PC-3 (cell line): Measurements from ENCODE around the gene DNAH5. TPM values are rescaled to one million over a fixed set of nuclear protein-coding genes. Genes with fewer than 3 reads are reported as not detected.

ENCODE experiments used
- ATAC-seq: fragments of 200-7000 bp; cut with Tn5 transposase; 2 replicates; pipeline ENCODE4 v1.9.1; 2020; ENCODE audit warnings: mild to moderate bottlenecking, moderate library complexity
- BruUV-seq: library from RNA; stranded (reverse); fragments of 400-500 nt; replicated peaks from 2 replicates; lab custom pipeline; 2021; lab: Mats Ljungman, UMichigan
- CTCF ChIA-PET: fragments of 300-600 bp; sonication (Branson Sonifier 250); formaldehyde crosslinking; loops from one replicate; lab custom pipeline; 2022; ENCODE audit warnings: antibody characterized with exemption; lab: Charles Lee
- POLR2A ChIA-PET: fragments of 300-600 bp; sonication (Branson Sonifier 250); formaldehyde crosslinking; loops from one replicate; lab custom pipeline; 2022; ENCODE audit warnings: antibody characterized with exemption; ENCODE audit not compliant: unreplicated experiment; lab: Charles Lee
- DNase-seq: peaks from one replicate; pipeline ENCODE4 v3.0.0-alpha.2; 2015
- H2AFZ ChIP-seq: fragments of 300-600 bp; sonication (generic); 2 replicates; pipeline ENCODE4 v1.6.0; 2016; ENCODE audit warnings: antibody characterized with exemption, low read length
- H3F3A ChIP-seq: fragments of 300-600 bp; sonication (generic); one replicate; pipeline ENCODE4 v1.6.0; 2017; ENCODE audit warnings: antibody characterized with exemption, low read length, control low read depth, mild to moderate bottlenecking; ENCODE audit not compliant: unreplicated experiment
- H3K27ac ChIP-seq: fragments of 300-600 bp; sonication (generic); 2 replicates; pipeline ENCODE4 v1.5.1; 2016; ENCODE audit warnings: mild to moderate bottlenecking, low read length
- H3K27me3 ChIP-seq: fragments of 300-600 bp; sonication (generic); 2 replicates; pipeline ENCODE4 v1.6.1; 2016; ENCODE audit warnings: low read length, mixed read lengths
- H3K36me3 ChIP-seq: fragments of 300-600 bp; sonication (generic); 2 replicates; pipeline ENCODE4 v1.6.1; 2016; ENCODE audit warnings: low read depth, mixed run types, low read length, mixed read lengths
- H3K4me1 ChIP-seq: fragments of 300-600 bp; sonication (generic); 2 replicates; pipeline ENCODE4 v1.5.1; 2016; ENCODE audit warnings: low read length; ENCODE audit not compliant: insufficient read depth
- H3K4me2 ChIP-seq: fragments of 300-600 bp; sonication (generic); 2 replicates; pipeline ENCODE4 v1.6.0; 2016; ENCODE audit warnings: low read length
- H3K4me3 ChIP-seq: fragments of 300-600 bp; sonication (generic); 2 replicates; pipeline ENCODE4 v1.5.1; 2016; ENCODE audit warnings: mild to moderate bottlenecking, low read length, mixed read lengths
- H3K79me2 ChIP-seq: fragments of 300-600 bp; sonication (generic); 2 replicates; pipeline ENCODE4 v1.6.1; 2017; ENCODE audit warnings: low read length, mixed read lengths
- H3K9ac ChIP-seq: fragments of 300-600 bp; sonication (generic); 2 replicates; pipeline ENCODE4 v1.6.0; 2016; ENCODE audit warnings: mild to moderate bottlenecking, low read length
- H3K9me2 ChIP-seq: fragments of 300-600 bp; sonication (generic); replicated peaks from 2 replicates; pipeline ENCODE4 v1.6.1; 2016; ENCODE audit warnings: mixed run types, low read length, mixed read lengths
- H3K9me3 ChIP-seq: fragments of 300-600 bp; sonication (generic); 2 replicates; pipeline ENCODE4 v1.6.1; 2016; ENCODE audit warnings: low read length, mixed read lengths
- H4K20me1 ChIP-seq: fragments of 300-600 bp; sonication (generic); 2 replicates; pipeline ENCODE4 v1.6.1; 2016; ENCODE audit warnings: low read length, mixed read lengths
- CTCF ChIP-seq: fragments of 300-600 bp; sonication (generic); conservative IDR thresholded peaks from 2 replicates; pipeline ENCODE4 v1.5.1; 2017; ENCODE audit warnings: antibody characterized with exemption, low read depth, mild to moderate bottlenecking, low read length
- EZH2 ChIP-seq: fragments of 300-600 bp; sonication (generic); IDR thresholded peaks from one replicate; pipeline ENCODE4 v1.6.1; 2017; ENCODE audit warnings: antibody characterized with exemption, mild to moderate bottlenecking, low read length; ENCODE audit not compliant: unreplicated experiment
- EZH2phosphoT487 ChIP-seq: fragments of 300-600 bp; sonication (generic); IDR thresholded peaks from 2 replicates; pipeline ENCODE4 v1.6.1; 2018; ENCODE audit warnings: mild to moderate bottlenecking, antibody characterized with exemption, low read length, borderline replicate concordance
- intact Hi-C: fragments of 100-400 bp; cut with micrococcal nuclease; formaldehyde crosslinking; loops from 2 replicates; pipeline ENCODE4 v1.9.0; 2023
- total RNA-seq: library from RNA; depleted of rRNA; stranded (reverse); fragments of >200 nt; gene quantifications from 2 replicates; pipeline ENCODE4 v1.2.3, GENCODE V29; 2014

DNAH5 gene
- total RNA-seq, 1 experiment from 2014 or later = 3.5 TPM

DNA sequence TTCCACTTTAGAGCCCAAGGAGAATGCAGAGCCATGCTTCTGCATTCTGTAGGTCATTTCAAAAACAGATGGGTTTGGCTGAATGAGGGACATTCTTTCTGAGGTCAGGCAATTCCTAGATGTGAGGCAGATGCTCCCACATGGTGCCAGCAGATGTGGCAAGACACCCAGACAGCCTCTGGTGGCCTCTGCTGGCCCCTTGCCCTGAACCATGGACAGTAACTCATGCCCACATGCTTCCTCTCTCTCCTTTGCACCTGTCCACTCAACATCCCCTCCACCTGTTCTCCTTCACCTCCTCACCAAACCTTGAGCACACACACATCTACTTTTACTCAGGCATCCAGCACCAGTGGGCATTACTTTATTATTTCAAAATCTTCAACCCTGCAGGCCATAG lies 252.3 kb downstream of the DNAH5 start:
- Histone ChIP-seq H3K27me3 (no peaks in the 10 kb centered on the region), H4K20me1 (no peaks in the 10 kb centered on the region), H2AFZ (no peak overlapping the region), H3K4me3 (no peak overlapping the region), H3K9ac (no peak overlapping the region), H3K9me3 (no peaks in the 10 kb centered on the region), H3K36me3 (no peaks in the 10 kb centered on the region), H3K27ac (no peak overlapping the region), H3K4me1 (no peaks in the 10 kb centered on the region), H3F3A (no peaks in the 10 kb centered on the region), H3K79me2 (no peaks in the 10 kb centered on the region), H3K4me2 (no peak overlapping the region), H3K9me2 (no peaks in the 10 kb centered on the region)
- TF ChIP-seq CTCF (no peak), EZH2phosphoT487 (no peak), EZH2 (no peak)
- ChIA-PET CTCF (no interaction called here), POLR2A (no interaction called here)
- no peak for DNase-seq
- no peak for ATAC-seq
- intact Hi-C loops = no loop called here
- no TSS peak for BruUV-seq

DNA sequence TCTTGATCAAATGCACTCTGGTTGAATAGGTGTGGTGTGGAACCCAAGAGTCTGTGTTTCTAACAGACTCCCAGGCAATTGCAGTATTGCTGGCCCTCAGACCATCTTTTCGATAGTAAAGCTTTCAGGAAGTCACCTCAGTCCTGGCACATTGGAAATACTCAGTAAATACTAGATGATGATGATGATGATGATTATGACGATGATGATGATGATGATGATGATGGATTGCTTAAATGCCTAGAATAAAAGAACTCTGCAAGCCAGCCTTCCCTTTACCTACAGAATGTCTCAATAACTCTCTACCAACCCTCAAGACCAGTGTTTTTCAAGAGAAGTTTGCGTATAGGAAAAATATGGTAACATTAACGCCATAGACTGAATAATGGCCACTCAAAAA lies 268.0 kb downstream of the DNAH5 start:
- ATAC-seq (no peak), DNase-seq (no peak)
- no peak overlapping the region for H3K4me3 ChIP-seq
- intact Hi-C loops = no loop called here
- no peaks in the 10 kb centered on the region for H3K27me3 ChIP-seq
- no peaks in the 10 kb centered on the region for H3K36me3 ChIP-seq
- ChIA-PET POLR2A (no interaction called here), CTCF (no interaction called here)
- no peaks in the 10 kb centered on the region for H4K20me1 ChIP-seq
- H3F3A ChIP-seq = no peaks in the 10 kb centered on the region
- BruUV-seq = no TSS peak
- H3K9ac ChIP-seq = no peak overlapping the region
- no peaks in the 10 kb centered on the region for H3K9me3 ChIP-seq
- no peaks in the 10 kb centered on the region for H3K79me2 ChIP-seq
- no peak overlapping the region for H3K27ac ChIP-seq
- no peaks in the 10 kb centered on the region for H3K9me2 ChIP-seq
- no peak overlapping the region for H2AFZ ChIP-seq
- TF ChIP-seq EZH2phosphoT487 (no peak), CTCF (no peak)
- H3K4me1 ChIP-seq = no peaks in the 10 kb centered on the region
- no peak overlapping the region for H3K4me2 ChIP-seq

GRCh38 chr5:13674391-13674790 lies 270.1 kb downstream of the DNAH5 start:
- Histone ChIP-seq H3K4me3 (no peak overlapping the region), H3K79me2 (no peaks in the 10 kb centered on the region), H2AFZ (no peak overlapping the region), H3K9me2 (no peaks in the 10 kb centered on the region), H3K9ac (no peak overlapping the region), H3K4me2 (no peak overlapping the region), H3K27me3 (no peaks in the 10 kb centered on the region), H3F3A (no peaks in the 10 kb centered on the region), H4K20me1 (no peaks in the 10 kb centered on the region), H3K27ac (no peak overlapping the region), H3K4me1 (peaks cover 2% of the 10 kb centered on the region), H3K36me3 (no peaks in the 10 kb centered on the region), H3K9me3 (no peaks in the 10 kb centered on the region)
- CTCF ChIA-PET = no interaction called here
- intact Hi-C loops = no loop called here
- BruUV-seq = no TSS peak
- no peak for ATAC-seq
- no peak for TF ChIP-seq EZH2
- no peak for TF ChIP-seq CTCF
- TF ChIP-seq EZH2phosphoT487 = no peak
- DNase-seq = no peak
- POLR2A ChIA-PET = no interaction called here
